Right cardiac atrium (tissue), 5 donors: ENCODE measurements around the gene ST6GALNAC3. TPM values are rescaled to one million over a fixed set of nuclear protein-coding genes. Genes with fewer than 3 reads are reported as not detected.
A peak's percentile ranks its signal among the peaks of the same experiment; 100 is the strongest.
"Not testable (repeated sequence)": the region's sequence is repeated elsewhere in the genome, so short reads cannot be mapped to it uniquely, and the experiment has no call there.

Source experiments
- ATAC-seq, 2 donors: fragments of 200-7000 bp; cut with Tn5 transposase; one replicate each; pipeline versions ENCODE4 v1.8.0 to v1.9.1; 2020; ENCODE audit warnings: moderate library complexity in 2 of 2, mild to moderate bottlenecking in 1 of 2
- DNase-seq, 3 donors: peaks; one replicate each; pipeline ENCODE4 v3.0.0-alpha.2; 2020
- H3K27ac ChIP-seq: one replicate; pipeline ENCODE4 v1.5.1; 2013; ENCODE audit warnings: mild to moderate bottlenecking, low read length, control low read depth, moderate library complexity
- H3K27me3 ChIP-seq: one replicate; pipeline ENCODE4 v1.6.1; 2013; ENCODE audit not compliant: control insufficient read depth, insufficient read depth
- H3K4me1 ChIP-seq: one replicate; pipeline ENCODE4 v1.6.1; 2013; ENCODE audit warnings: low read length; ENCODE audit not compliant: control insufficient read depth, insufficient read depth
- H3K4me3 ChIP-seq: one replicate; pipeline ENCODE4 v1.5.1; 2013; ENCODE audit warnings: low read length, control low read depth
- H3K9me3 ChIP-seq: one replicate; pipeline ENCODE4 v1.6.1; 2013; ENCODE audit warnings: low read length; ENCODE audit not compliant: control insufficient read depth
- WGBS: extraction: QIAGEN DNeasy Blood & Tissue Kit; methylation state at CpG from one replicate; pipeline ENCODE4 v1.1.7; 2013; 5-methylcytosine and 5-hydroxymethylcytosine counted together
- intact Hi-C, 4 donors: fragments of 100-400 bp; cut with DNase I; formaldehyde crosslinking; loops; one replicate each; pipeline versions ENCODE4 v1.11.0 to v1.14.0; 2022 to 2023
- polyA plus RNA-seq: library from polyadenylated mRNA; stranded (reverse); fragments of 200-250 nt; gene quantifications from one replicate; pipeline ENCODE4 v1.2.3, GENCODE V29; 2013
- total RNA-seq, 4 donors: library from RNA; stranded (reverse); fragmentation: NEBNext Ultra II Directional; extraction: Animal tissue kit (Norgen Biotek cat#: 25700); gene quantifications; one replicate each; pipeline ENCODE4 v1.2.1, GENCODE V29; 2021
- donor health status: healthy with polysubstance abuse.
- donor health status: DM: no; HTN: yes; CAD: no.
- donor health status: DM: no; HTN: no; CAD: no.
- donor health status: DM: no; HTN: yes; CAD: no; lungs with severe emphysema.
- donor health status: DM: yes; HTN: yes; CAD: no.

Gene ST6GALNAC3
- total and polyA plus RNA-seq, 5 donors: 2.8 to 19.9 (median 15.4) TPM

- H3K27ac ChIP-seq: no peak overlapping the region
- intact Hi-C loops: no loop called here
- no peak for DNase-seq
- 84% methylated on average over 5 of the region's 5 CpGs for WGBS
- no peaks in the 10 kb centered on the region for H3K4me1 ChIP-seq
- no peaks in the 10 kb centered on the region for H3K27me3 ChIP-seq
- H3K9me3 ChIP-seq: no peaks in the 10 kb centered on the region
- H3K4me3 ChIP-seq: no peak overlapping the region
- no peak for ATAC-seq
Observed at GRCh38 chr1:76302711-76303339, 228.3 kb downstream of the ST6GALNAC3 start.

DNA sequence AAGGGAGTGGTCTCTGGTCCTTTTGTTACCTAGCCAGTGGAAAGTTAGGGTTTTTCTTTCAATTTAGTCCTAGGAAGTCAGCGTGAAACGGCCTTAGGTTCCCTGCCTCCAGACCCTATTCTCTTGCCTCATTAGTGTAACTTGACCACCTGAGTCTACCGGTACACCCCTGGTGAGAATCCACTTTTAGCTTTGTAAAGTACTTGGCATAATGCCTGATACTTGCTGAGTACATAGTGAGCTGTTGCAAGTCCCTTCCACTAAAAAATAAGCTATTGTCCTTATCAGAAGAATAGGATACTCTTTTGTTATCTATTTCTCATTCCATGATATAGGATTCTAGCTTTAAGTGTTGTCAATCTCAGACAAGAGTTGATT lies 228.8 kb downstream of the ST6GALNAC3 start:
- WGBS: 87% methylated on average over 3 of the region's 3 CpGs

GRCh38 chr1:76313304-76313703 lies 238.8 kb downstream of the ST6GALNAC3 start:
- WGBS: 92% methylated on average over 1 of the region's 1 CpG
- Histone ChIP-seq H3K4me1 (no peaks in the 10 kb centered on the region), H3K4me3 (no peak overlapping the region), H3K27me3 (no peaks in the 10 kb centered on the region), H3K27ac (no peak overlapping the region), H3K9me3 (no peaks in the 10 kb centered on the region)
- intact Hi-C loops: no loop called here
- ATAC-seq (no peak), DNase-seq (no peak)

More for the DNA sequence above, 228.8 kb downstream of the ST6GALNAC3 start:
- intact Hi-C loops: no loop called here
- no peak overlapping the region for H3K27ac ChIP-seq
- no peak overlapping the region for H3K4me3 ChIP-seq
- no peaks in the 10 kb centered on the region for H3K9me3 ChIP-seq
- DNase-seq (no peak), ATAC-seq (no peak)
- no peaks in the 10 kb centered on the region for H3K4me1 ChIP-seq
- no peaks in the 10 kb centered on the region for H3K27me3 ChIP-seq

- Histone ChIP-seq H3K27me3 (no peaks in the 10 kb centered on the region), H3K4me1 (no peaks in the 10 kb centered on the region), H3K9me3 (no peaks in the 10 kb centered on the region), H3K4me3 (no peak overlapping the region), H3K27ac (no peak overlapping the region)
- ATAC-seq (peak in 1 of 2 donors; percentile 44), DNase-seq (no peak)
- intact Hi-C loops: no loop called here
- 46% methylated on average over 2 of the region's 2 CpGs for WGBS
Observed at GRCh38 chr1:76314730-76315129, 240.2 kb downstream of the ST6GALNAC3 start.

DNA sequence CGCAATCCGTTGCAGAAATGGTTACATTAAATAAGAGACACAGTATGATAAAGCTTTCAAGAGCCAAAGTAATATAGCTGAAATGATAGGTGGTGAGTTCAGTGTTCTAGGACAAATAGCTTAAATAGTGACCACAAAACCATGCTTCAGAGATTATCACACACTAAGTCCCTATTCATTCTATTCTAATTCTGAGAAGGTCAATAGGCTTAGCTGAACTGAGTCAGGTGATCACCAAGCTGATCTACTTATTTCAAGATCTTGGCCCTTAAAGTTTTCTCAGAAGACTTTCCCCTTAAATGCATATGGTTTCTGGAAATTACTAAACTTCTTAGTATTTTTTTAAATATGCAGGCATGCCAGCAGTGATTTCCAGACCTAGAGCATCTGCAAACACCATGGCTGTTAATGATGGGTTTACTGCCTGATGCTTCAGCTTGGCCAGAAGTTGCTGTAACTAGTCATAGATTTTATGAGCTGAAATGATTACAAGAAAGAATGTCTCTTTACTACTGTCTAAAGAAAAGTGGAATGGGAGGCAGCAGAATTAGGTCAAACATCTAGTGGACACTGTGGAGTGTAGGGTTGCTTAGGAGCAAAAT lies 242.9 kb downstream of the ST6GALNAC3 start:
- Histone ChIP-seq H3K4me3 (no peak overlapping the region), H3K27ac (no peak overlapping the region), H3K9me3 (no peaks in the 10 kb centered on the region), H3K4me1 (no peaks in the 10 kb centered on the region), H3K27me3 (no peaks in the 10 kb centered on the region)
- WGBS: 93% methylated on average over 2 of the region's 2 CpGs
- intact Hi-C loops: no loop called here
- DNase-seq (no peak), ATAC-seq (no peak)

DNA sequence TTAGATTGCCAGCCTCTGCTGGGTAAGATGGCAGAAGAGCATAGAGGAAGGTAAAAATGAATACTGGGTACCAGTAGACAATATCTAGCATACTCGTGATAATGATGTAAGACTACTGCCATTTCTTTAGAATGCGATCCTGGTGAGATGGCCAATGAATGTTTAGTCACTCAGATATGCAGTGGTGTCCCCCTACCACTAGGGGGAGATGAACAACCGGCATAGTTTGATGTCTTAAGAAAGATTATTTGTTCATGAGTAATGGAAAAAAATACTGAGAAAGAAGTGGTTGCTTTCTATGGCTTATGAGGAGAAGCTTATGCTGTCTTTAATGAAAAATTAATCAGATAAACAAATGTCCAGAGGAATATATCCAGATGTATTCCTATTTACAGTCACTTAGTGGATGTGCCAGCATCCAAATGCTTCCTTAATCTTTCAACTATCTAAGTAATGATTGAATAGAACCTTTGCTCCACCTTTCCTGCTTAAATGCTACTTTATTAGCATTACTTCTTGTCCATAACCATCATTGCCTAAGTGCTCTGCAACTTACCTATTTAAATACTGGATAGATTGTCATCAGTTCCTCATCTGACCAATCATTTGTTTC lies 256.6 kb downstream of the ST6GALNAC3 start:
- ATAC-seq (peak; percentile 29 to 69), DNase-seq (peak in 1 of 3 donors; percentile 14)
- H3K4me3 ChIP-seq: no peak overlapping the region
- H3K4me1 ChIP-seq: no peaks in the 10 kb centered on the region
- H3K27ac ChIP-seq: no peak overlapping the region
- 8% methylated on average over 3 of the region's 3 CpGs for WGBS
- no peaks in the 10 kb centered on the region for H3K9me3 ChIP-seq
- H3K27me3 ChIP-seq: no peaks in the 10 kb centered on the region
- intact Hi-C loops: loop anchor here in 2 of 4 donors (10.0 kb wide), 1 partner anchor 794 kb away; no protein-coding TSS in a partner anchor

- DNase-seq: no peak
- intact Hi-C loops: loop anchor here in 2 of 4 donors (10.0 kb wide), 1 partner anchor 789 kb away; no protein-coding TSS in a partner anchor
- no peaks in the 10 kb centered on the region for H3K9me3 ChIP-seq
Observed at GRCh38 chr1:76335882-76336281, 261.3 kb downstream of the ST6GALNAC3 start.

DNA sequence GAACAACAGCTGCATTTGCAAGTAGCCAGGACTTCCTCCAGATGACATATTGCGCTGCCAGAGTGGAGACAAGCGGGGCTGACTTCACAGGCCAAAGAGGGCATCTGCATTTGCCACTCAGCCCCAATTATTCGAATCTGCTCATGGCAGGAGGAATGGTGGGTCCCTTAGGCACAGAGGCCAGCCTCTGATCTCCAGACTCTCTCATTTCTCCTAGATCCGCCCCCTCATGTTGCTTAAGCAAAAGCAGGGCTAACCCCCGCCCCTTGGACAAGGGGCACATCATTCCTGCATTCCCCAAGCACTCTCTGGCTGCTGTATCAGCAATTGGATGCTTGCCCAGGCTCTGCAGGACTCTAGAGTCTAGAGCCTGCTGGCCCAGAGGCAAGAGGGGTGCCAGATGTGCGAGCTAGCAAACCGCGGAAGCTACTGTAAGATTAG lies 262.4 kb downstream of the ST6GALNAC3 start:
- ATAC-seq (peak; percentile 93 to 98), DNase-seq (peak; percentile 86 to 94 (median 90))
- Histone ChIP-seq H3K9me3 (no peaks in the 10 kb centered on the region), H3K27me3 (no peaks in the 10 kb centered on the region), H3K27ac (no peak overlapping the region), H3K4me3 (no peak overlapping the region), H3K4me1 (peaks cover 4% of the 10 kb centered on the region)
- intact Hi-C loops: loop anchor here in 2 of 4 donors (10.0 kb wide), 1 partner anchor 788 kb away; no protein-coding TSS in a partner anchor
- 30% methylated on average over 8 of the region's 8 CpGs for WGBS

More at GRCh38 chr1:76335882-76336281, 261.3 kb downstream of the ST6GALNAC3 start:
- no peak for ATAC-seq
- Histone ChIP-seq H3K4me3 (no peak overlapping the region), H3K27ac (no peak overlapping the region), H3K27me3 (no peaks in the 10 kb centered on the region), H3K4me1 (peaks cover 4% of the 10 kb centered on the region)

DNA sequence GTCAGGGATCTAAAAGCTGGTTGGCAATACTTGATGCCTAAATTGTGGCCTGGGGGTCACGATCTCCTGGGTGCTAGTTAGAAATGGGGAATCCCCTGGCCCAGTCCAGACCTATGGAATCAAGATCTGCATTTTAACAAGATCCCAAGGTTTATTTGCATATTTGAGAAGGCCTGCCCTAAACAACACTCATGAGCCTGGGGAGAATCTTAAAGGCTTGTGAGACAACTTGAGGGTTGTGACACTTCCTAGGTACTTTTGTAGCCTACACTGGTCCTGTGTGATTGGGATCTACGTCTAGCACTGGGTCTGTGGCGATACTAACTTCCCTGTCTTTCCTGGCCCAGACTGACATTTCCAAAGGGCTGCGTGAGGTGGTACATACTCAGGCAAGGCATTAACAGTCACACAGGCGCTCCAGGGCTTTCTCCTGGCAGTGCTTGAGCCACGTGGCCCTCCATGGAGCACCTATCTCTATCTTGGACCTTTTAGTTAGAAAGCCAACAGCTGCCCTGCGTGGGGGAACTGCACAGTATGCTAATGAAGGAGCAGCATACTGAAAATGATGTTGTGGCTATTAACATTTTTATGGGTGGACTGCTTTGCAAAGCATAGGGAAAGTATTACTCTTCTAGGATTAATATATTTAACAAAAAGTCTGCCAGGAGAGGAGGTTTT lies 263.1 kb downstream of the ST6GALNAC3 start:
- Histone ChIP-seq H3K4me3 (no peak overlapping the region), H3K4me1 (peaks cover 4% of the 10 kb centered on the region), H3K9me3 (no peaks in the 10 kb centered on the region), H3K27ac (no peak overlapping the region), H3K27me3 (no peaks in the 10 kb centered on the region)
- intact Hi-C loops: loop anchor here in 2 of 4 donors (10.0 kb wide), 1 partner anchor 787 kb away; no protein-coding TSS in a partner anchor
- no peak for DNase-seq
- peak; percentile 23 to 30 for ATAC-seq
- WGBS: 64% methylated on average over 7 of the region's 7 CpGs

DNA sequence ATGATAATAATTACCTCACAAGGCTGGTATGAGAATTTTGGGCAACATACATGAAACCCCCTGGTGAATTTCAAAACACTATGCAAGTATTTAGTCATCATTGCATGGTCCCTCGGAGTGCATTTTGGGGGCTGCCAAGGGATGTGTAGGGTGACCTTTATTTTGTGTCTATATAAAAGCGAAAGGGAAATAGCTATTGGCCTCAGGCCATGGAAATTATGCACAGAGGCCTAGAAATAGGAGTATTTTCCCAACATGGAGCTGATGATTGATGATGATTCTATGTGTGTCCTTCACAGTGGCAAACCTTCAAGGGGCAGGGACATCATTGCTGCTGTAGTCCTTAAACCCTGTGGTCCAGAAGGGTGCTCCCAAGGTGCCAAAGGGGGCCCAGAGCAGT lies 265.5 kb downstream of the ST6GALNAC3 start:
- intact Hi-C loops: no loop called here
- WGBS: 76% methylated on average over 2 of the region's 2 CpGs

GRCh38 chr1:76341816-76342215 lies 267.3 kb downstream of the ST6GALNAC3 start:
- H3K4me1 ChIP-seq, H3K27ac ChIP-seq, H3K27me3 ChIP-seq, ATAC-seq, intact Hi-C loops, H3K9me3 ChIP-seq, H3K4me3 ChIP-seq, DNase-seq: not testable (repeated sequence)
- 97% methylated on average over 3 of the region's 3 CpGs for WGBS

More for the DNA sequence above, 265.5 kb downstream of the ST6GALNAC3 start:
- Histone ChIP-seq H3K27me3 (no peaks in the 10 kb centered on the region), H3K27ac (no peak overlapping the region), H3K4me3 (no peak overlapping the region), H3K4me1 (peaks cover 4% of the 10 kb centered on the region), H3K9me3 (no peaks in the 10 kb centered on the region)
- ATAC-seq (no peak), DNase-seq (no peak)
